HG03039 (cell line): ENCODE measurements around the gene KCNMA1.

Experiments used
- ATAC-seq: cut with Tn5 transposase; IDR thresholded peaks from one replicate; pipeline ENCODE4 v1.9.1; 2021; ENCODE audit warnings: mild to moderate bottlenecking, moderate library complexity; ENCODE audit not compliant: unreplicated experiment

The KCNMA1 gene

GRCh38 chr10:77383861-77384553 is 253.6 kb downstream of the KCNMA1 start:
- no peak for ATAC-seq

GRCh38 chr10:77381750-77382149 is 255.9 kb downstream of the KCNMA1 start:
- no peak for ATAC-seq

- ATAC-seq, result no peak
These were observed 256.9 kb downstream of the KCNMA1 start for GRCh38 chr10:77380723-77381122.

GRCh38 chr10:77380191-77380590 is 257.4 kb downstream of the KCNMA1 start:
- no peak for ATAC-seq

GRCh38 chr10:77378366-77379349 is 258.9 kb downstream of the KCNMA1 start:
- ATAC-seq, result no peak

- no peak for ATAC-seq
These were observed 259.8 kb downstream of the KCNMA1 start for GRCh38 chr10:77377678-77378352.

GRCh38 chr10:77377034-77377433 is 260.6 kb downstream of the KCNMA1 start:
- ATAC-seq, result no peak

GRCh38 chr10:77374189-77374656 is 263.4 kb downstream of the KCNMA1 start:
- no peak for ATAC-seq

GRCh38 chr10:77371848-77372799 is 265.5 kb downstream of the KCNMA1 start:
- no peak for ATAC-seq

GRCh38 chr10:77371421-77371820 is 266.2 kb downstream of the KCNMA1 start:
- no peak for ATAC-seq

- ATAC-seq, result no peak
These were observed 269.6 kb downstream of the KCNMA1 start for GRCh38 chr10:77368006-77368405.

GRCh38 chr10:77363210-77363609 is 274.4 kb downstream of the KCNMA1 start:
- no peak for ATAC-seq

GRCh38 chr10:77361831-77362230 is 275.8 kb downstream of the KCNMA1 start:
- ATAC-seq, result no peak

GRCh38 chr10:77361426-77361825 is 276.2 kb downstream of the KCNMA1 start:
- no peak for ATAC-seq

GRCh38 chr10:77360835-77361234 is 276.8 kb downstream of the KCNMA1 start:
- no peak for ATAC-seq

GRCh38 chr10:77359950-77360520 is 277.6 kb downstream of the KCNMA1 start:
- ATAC-seq, result no peak

- peak; percentile 56 for ATAC-seq
These were observed 278.3 kb downstream of the KCNMA1 start for GRCh38 chr10:77359287-77359691.

- no peak for ATAC-seq
These were observed 279.0 kb downstream of the KCNMA1 start for GRCh38 chr10:77358656-77359055.

GRCh38 chr10:77357611-77358310 is 279.8 kb downstream of the KCNMA1 start:
- no peak for ATAC-seq
